HepG2 (cell line): ENCODE measurements around the gene IQGAP2.

ENCODE experiments used
- BCL6 ChIP-seq: IDR thresholded peaks from 2 replicates; pipeline ENCODE4 v1.6.1; 2016; ENCODE audit warnings: missing genetic modification reagents, missing compliant biosample characterization
- HOXA3 ChIP-seq: sonication (generic); formaldehyde crosslinking; IDR thresholded peaks from 2 replicates; pipeline ENCODE4 v1.5.0; 2020; ENCODE audit warnings: missing genetic modification reagents
- NR2F1 ChIP-seq, 2 experiments: fragments of 450-650 bp in 1 of 2; formaldehyde crosslinking in 1 of 2; IDR thresholded peaks; 2 replicates each; pipeline versions ENCODE4 v1.5.0 to v1.6.1; 2016 to 2020; ENCODE audit warnings: mild to moderate bottlenecking in 1 of 2, missing compliant biosample characterization in 1 of 2, missing genetic modification reagents in 1 of 2, moderate library complexity in 1 of 2
- ZNF234 ChIP-seq: sonication (generic); formaldehyde crosslinking; conservative IDR thresholded peaks from 2 replicates; pipeline ENCODE4 v1.5.1; 2020; ENCODE audit warnings: mild to moderate bottlenecking, missing genetic modification reagents
- TF ChIP-seq, protein P1 (sequence below): sonication (generic); formaldehyde crosslinking; IDR thresholded peaks from 2 replicates; pipeline ENCODE4 v1.4.0; 2020; ENCODE audit warnings: missing genetic modification reagents, borderline replicate concordance

DNA sequence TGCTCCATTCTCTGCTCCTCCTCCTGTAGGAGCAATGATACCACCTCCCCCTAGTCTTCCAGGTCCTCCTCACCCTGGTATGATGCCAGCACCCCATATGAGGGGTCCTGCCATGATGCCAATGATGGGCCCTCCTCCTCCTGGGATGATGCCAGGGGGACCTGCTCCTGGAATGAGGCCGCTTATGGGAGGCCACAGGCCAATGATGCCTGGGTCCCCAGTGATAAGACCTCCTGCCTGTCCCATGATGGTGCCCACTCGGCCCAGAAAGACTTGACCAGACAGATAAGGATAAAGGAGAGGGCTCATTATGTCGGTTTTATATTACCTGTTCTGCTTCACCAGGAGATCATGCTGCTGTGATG lies 26.2 kb upstream of the IQGAP2 start:
- TF ChIP-seq NR2F1 (CRISPR knock-in tag; IDR thresholded peaks at IDR 0.05) (no peak), HOXA3 (no peak), BCL6 (CRISPR knock-in tag) (no peak), ZNF234 (CRISPR knock-in tag) (no peak)
- TF ChIP-seq, protein P1, sequence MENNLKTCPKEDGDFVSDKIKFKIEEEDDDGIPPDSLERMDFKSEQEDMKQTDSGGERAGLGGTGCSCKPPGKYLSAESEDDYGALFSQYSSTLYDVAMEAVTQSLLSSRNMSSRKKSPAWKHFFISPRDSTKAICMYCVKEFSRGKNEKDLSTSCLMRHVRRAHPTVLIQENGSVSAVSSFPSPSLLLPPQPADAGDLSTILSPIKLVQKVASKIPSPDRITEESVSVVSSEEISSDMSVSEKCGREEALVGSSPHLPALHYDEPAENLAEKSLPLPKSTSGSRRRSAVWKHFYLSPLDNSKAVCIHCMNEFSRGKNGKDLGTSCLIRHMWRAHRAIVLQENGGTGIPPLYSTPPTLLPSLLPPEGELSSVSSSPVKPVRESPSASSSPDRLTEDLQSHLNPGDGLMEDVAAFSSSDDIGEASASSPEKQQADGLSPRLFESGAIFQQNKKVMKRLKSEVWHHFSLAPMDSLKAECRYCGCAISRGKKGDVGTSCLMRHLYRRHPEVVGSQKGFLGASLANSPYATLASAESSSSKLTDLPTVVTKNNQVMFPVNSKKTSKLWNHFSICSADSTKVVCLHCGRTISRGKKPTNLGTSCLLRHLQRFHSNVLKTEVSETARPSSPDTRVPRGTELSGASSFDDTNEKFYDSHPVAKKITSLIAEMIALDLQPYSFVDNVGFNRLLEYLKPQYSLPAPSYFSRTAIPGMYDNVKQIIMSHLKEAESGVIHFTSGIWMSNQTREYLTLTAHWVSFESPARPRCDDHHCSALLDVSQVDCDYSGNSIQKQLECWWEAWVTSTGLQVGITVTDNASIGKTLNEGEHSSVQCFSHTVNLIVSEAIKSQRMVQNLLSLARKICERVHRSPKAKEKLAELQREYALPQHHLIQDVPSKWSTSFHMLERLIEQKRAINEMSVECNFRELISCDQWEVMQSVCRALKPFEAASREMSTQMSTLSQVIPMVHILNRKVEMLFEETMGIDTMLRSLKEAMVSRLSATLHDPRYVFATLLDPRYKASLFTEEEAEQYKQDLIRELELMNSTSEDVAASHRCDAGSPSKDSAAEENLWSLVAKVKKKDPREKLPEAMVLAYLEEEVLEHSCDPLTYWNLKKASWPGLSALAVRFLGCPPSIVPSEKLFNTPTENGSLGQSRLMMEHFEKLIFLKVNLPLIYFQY (CRISPR knock-in tag): no peak
